HFFc6 (cell line): Measurements from ENCODE around the gene CHRNA4. TPM values are rescaled to one million over a fixed set of nuclear protein-coding genes. Genes with fewer than 3 reads are reported as not detected.

Experiments used
- DNase-seq: peaks from one replicate; pipeline ENCODE4 v3.0.0-alpha.2; 2018
- H3K27ac Mint-ChIP-seq: 2 replicates; pipeline ENCODE4 v1.8.0; 2020; ENCODE audit warnings: mild to moderate bottlenecking, mixed read lengths
- H3K27me3 Mint-ChIP-seq: 2 replicates; pipeline ENCODE4 v1.8.0; 2021; ENCODE audit warnings: mild to moderate bottlenecking, moderate library complexity, mixed read lengths; ENCODE audit not compliant: insufficient read depth
- H3K36me3 Mint-ChIP-seq: 2 replicates; pipeline ENCODE4 v1.8.0; 2021; ENCODE audit warnings: low read depth, mixed read lengths
- H3K4me1 Mint-ChIP-seq: 2 replicates; pipeline ENCODE4 v1.8.0; 2020; ENCODE audit warnings: low read depth, mixed read lengths
- H3K4me3 Mint-ChIP-seq: 2 replicates; pipeline ENCODE4 v1.8.0; 2020; ENCODE audit warnings: mild to moderate bottlenecking, moderate library complexity, mixed read lengths
- H3K9me3 Mint-ChIP-seq: 2 replicates; pipeline ENCODE4 v1.8.0; 2020; ENCODE audit warnings: mild to moderate bottlenecking, mixed read lengths
- total RNA-seq, 6 experiments: library from RNA; stranded (reverse); fragmentation: NEBNext Ultra II Directional; extraction: Animal tissue kit (Norgen Biotek cat#: 25700); gene quantifications; 2 replicates in 1 of 6; 3 replicates in 5 of 6; pipeline ENCODE4 v1.2.3, GENCODE V29; 2021
- TF ChIP-seq, protein P1 (sequence below): fragments of 200-600 bp; sonication (generic); IDR thresholded peaks from 2 replicates; pipeline ENCODE4 v1.5.0; 2021; ENCODE audit warnings: antibody characterized with exemption, mild to moderate bottlenecking

The CHRNA4 gene
- total RNA-seq, 6 experiments from 2014 or later: not detected

DNA sequence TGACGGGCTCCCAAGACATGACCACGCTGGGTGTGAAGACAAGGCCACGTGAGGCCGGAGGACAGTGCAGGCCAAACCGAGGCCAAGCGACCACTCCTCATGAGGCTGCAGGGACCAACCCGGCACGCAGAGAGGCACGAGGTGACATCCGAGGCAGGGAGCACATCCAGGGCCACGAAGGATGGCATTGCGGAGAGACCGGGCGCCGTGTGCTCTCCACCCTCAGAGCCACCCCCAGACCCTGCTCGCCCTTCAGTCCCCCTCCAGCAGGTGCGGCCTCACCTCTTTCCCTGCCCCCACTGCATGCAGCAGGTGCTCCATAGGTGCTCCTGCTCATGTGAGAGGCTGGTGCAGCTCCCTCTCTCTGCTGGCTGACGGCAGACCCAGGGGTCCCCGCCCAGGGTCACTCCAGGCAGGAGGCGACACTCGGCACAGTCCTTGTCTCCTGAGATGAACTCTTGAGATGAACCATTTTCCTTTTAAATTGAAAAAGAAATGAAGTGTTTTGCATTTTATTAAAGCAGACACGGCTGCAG, 33.8 kb upstream of the CHRNA4 start:
- Mint-ChIP-seq H3K4me1 (no peaks in the 10 kb centered on the region), H3K36me3 (no peaks in the 10 kb centered on the region), H3K27ac (no peak overlapping the region), H3K27me3 (peaks cover 17% of the 10 kb centered on the region), H3K4me3 (no peak overlapping the region), H3K9me3 (peaks cover 14% of the 10 kb centered on the region; the same call in 1 of the 2 replicates)
- DNase-seq: no peak
- TF ChIP-seq, protein P1, sequence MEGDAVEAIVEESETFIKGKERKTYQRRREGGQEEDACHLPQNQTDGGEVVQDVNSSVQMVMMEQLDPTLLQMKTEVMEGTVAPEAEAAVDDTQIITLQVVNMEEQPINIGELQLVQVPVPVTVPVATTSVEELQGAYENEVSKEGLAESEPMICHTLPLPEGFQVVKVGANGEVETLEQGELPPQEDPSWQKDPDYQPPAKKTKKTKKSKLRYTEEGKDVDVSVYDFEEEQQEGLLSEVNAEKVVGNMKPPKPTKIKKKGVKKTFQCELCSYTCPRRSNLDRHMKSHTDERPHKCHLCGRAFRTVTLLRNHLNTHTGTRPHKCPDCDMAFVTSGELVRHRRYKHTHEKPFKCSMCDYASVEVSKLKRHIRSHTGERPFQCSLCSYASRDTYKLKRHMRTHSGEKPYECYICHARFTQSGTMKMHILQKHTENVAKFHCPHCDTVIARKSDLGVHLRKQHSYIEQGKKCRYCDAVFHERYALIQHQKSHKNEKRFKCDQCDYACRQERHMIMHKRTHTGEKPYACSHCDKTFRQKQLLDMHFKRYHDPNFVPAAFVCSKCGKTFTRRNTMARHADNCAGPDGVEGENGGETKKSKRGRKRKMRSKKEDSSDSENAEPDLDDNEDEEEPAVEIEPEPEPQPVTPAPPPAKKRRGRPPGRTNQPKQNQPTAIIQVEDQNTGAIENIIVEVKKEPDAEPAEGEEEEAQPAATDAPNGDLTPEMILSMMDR: no peak

GRCh38 chr20:63394069-63394919, 33.1 kb upstream of the CHRNA4 start:
- Mint-ChIP-seq H3K27me3 (peaks cover 17% of the 10 kb centered on the region), H3K36me3 (no peaks in the 10 kb centered on the region), H3K27ac (no peak overlapping the region), H3K4me3 (no peak overlapping the region), H3K9me3 (peaks cover 21% of the 10 kb centered on the region), H3K4me1 (no peaks in the 10 kb centered on the region)
- TF ChIP-seq, protein P1: no peak
- no peak for DNase-seq

DNA sequence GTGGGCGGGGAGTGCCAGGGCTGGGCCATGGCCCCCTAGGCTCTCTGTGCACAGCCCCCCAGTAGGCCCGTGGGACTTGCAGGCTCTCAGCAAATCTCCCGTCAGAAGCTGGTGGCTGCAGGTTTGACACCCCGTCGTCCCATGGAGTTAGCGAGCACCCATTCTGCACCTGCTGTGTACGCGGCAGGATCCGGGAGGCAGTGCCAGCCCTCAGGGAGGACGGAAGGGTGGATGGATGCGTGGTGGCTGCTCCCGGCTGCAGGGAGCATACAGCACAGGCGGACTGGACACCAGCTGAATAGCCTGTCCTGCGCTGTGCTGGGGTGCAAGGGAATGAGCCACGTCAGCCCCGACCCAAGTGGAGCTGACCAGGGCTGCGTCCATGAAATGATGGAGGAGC, 32.4 kb upstream of the CHRNA4 start:
- Mint-ChIP-seq H3K27me3 (peaks cover 20% of the 10 kb centered on the region), H3K4me1 (no peaks in the 10 kb centered on the region), H3K9me3 (peaks cover 23% of the 10 kb centered on the region), H3K36me3 (no peaks in the 10 kb centered on the region), H3K4me3 (no peak overlapping the region), H3K27ac (no peak overlapping the region)
- TF ChIP-seq, protein P1: no peak
- DNase-seq: no peak

DNA sequence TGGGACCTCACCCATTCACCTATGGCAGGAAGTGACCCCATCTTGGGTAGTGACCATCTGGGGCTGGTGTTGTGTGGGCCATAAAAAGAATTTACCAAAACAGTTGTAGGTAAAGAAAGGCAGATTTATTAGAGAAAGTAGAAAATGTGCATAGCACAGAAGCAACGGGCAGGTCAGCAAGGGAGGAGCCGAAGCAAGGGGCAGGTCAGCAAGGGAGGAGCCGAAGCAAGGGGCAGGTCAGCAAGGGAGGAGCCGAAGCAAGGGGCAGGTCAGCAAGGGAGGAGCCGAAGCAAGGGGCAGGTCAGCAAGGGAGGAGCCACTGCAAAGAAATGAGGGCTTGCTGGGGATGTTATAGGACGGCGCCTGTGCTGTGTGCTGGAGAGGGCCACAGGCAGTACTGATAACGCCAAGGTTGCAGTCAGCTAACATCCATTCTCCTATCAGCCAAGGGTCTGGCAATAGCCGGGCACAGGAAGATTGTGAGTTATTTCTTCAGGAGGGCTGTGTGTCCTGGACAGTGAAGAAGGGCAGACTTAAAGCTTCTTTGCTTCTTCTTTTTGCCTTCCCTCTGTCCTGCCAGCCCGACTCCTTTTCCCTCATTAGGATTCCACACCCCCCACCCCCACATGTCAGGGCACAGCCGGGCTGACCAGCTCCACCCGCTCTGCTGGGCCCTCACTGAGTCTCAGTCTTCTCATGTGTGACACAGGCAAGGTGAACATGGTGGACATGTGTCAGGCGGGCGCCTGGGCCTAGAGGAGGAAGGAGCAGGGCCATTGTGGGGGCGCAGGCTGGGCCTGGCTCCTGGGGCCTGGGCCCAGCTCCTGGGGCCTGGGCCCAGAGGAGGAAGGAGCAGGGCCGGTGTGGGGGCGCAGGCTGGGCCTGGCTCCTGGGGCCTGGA, 31.6 kb upstream of the CHRNA4 start:
- H3K4me3 Mint-ChIP-seq: no peak overlapping the region
- TF ChIP-seq, protein P1: no peak
- peaks cover 17% of the 10 kb centered on the region for H3K27me3 Mint-ChIP-seq

GRCh38 chr20:63387917-63388316, 26.8 kb upstream of the CHRNA4 start:
- Mint-ChIP-seq H3K9me3 (peaks cover 59% of the 10 kb centered on the region), H3K4me3 (no peak overlapping the region), H3K27ac (no peak overlapping the region), H3K27me3 (peaks cover 22% of the 10 kb centered on the region), H3K36me3 (peaks cover 20% of the 10 kb centered on the region), H3K4me1 (no peaks in the 10 kb centered on the region)
- TF ChIP-seq, protein P1: no peak
- no peak for DNase-seq

More for the DNA sequence above, 31.6 kb upstream of the CHRNA4 start:
- no peak for DNase-seq
- H3K36me3 Mint-ChIP-seq: no peaks in the 10 kb centered on the region
- no peak overlapping the region for H3K27ac Mint-ChIP-seq
- peaks cover 28% of the 10 kb centered on the region for H3K9me3 Mint-ChIP-seq
- H3K4me1 Mint-ChIP-seq: no peaks in the 10 kb centered on the region
